WTC11 (cell line): Measurements from ENCODE around the gene SLIT3. TPM values are rescaled to one million over a fixed set of nuclear protein-coding genes. Genes with fewer than 3 reads are reported as not detected.

ENCODE experiments used
- ATAC-seq: fragments of 200-7000 bp; cut with Tn5 transposase; 2 replicates; pipeline ENCODE4 v1.10.0; 2021; ENCODE audit warnings: mild to moderate bottlenecking, moderate library complexity
- CTCF ChIA-PET: fragments of 300-600 bp; sonication (Branson Sonifier 250); formaldehyde crosslinking; loops from one replicate; lab custom pipeline; 2021; ENCODE audit warnings: antibody characterized with exemption; lab: Charles Lee
- POLR2A ChIA-PET: fragments of 350-600 bp; sonication (Branson Sonifier 250); formaldehyde crosslinking; loops from one replicate; lab custom pipeline; 2021; ENCODE audit warnings: antibody characterized with exemption; lab: Charles Lee
- DNase-seq: peaks from one replicate; pipeline ENCODE4 v3.0.0; 2021; ENCODE audit warnings: low spot score
- H3K27ac Mint-ChIP-seq: 2 replicates; pipeline ENCODE4 v1.8.0; 2021; ENCODE audit warnings: mixed read lengths
- H3K27me3 Mint-ChIP-seq: 2 replicates; pipeline ENCODE4 v1.8.0; 2021; ENCODE audit warnings: low read depth, mild to moderate bottlenecking, moderate library complexity, mixed read lengths
- H3K36me3 Mint-ChIP-seq: 2 replicates; pipeline ENCODE4 v1.8.0; 2021; ENCODE audit warnings: mixed read lengths
- H3K4me1 Mint-ChIP-seq: 2 replicates; pipeline ENCODE4 v1.8.0; 2022; ENCODE audit warnings: mixed read lengths
- H3K4me3 Mint-ChIP-seq: 2 replicates; pipeline ENCODE4 v1.8.0; 2021; ENCODE audit warnings: mild to moderate bottlenecking, moderate library complexity, mixed read lengths
- H3K9me3 Mint-ChIP-seq: 2 replicates; pipeline ENCODE4 v1.8.0; 2021; ENCODE audit warnings: mixed read lengths
- CBFB ChIP-seq: sonication (generic); formaldehyde crosslinking; IDR thresholded peaks from 2 replicates; pipeline ENCODE4 v1.8.1; 2022; ENCODE audit warnings: mild to moderate bottlenecking, low read depth, missing genetic modification reagents
- GABPB1 ChIP-seq: sonication (generic); formaldehyde crosslinking; IDR thresholded peaks from 2 replicates; pipeline ENCODE4 v1.8.1; 2023; ENCODE audit warnings: mild to moderate bottlenecking, missing genetic modification reagents
- IRF2 ChIP-seq: sonication (generic); formaldehyde crosslinking; IDR thresholded peaks from 2 replicates; pipeline ENCODE4 v1.8.0; 2022; ENCODE audit warnings: low read depth, missing genetic modification reagents, borderline replicate concordance
- KAT7 ChIP-seq: sonication (generic); formaldehyde crosslinking; IDR thresholded peaks from 2 replicates; pipeline ENCODE4 v1.8.1; 2023; ENCODE audit warnings: missing genetic modification reagents, mild to moderate bottlenecking, borderline replicate concordance
- NR1H2 ChIP-seq: sonication (generic); formaldehyde crosslinking; IDR thresholded peaks from 2 replicates; pipeline ENCODE4 v1.9.0; 2021; ENCODE audit warnings: mild to moderate bottlenecking, moderate library complexity, missing genetic modification reagents
- NR3C1 ChIP-seq: sonication (generic); formaldehyde crosslinking; conservative IDR thresholded peaks from 2 replicates; pipeline ENCODE4 v1.8.1; 2023; ENCODE audit warnings: low read depth, mild to moderate bottlenecking, missing genetic modification reagents
- RORB ChIP-seq: fragments of 250-450 bp; sonication (Bioruptor Pico); IDR thresholded peaks from 2 replicates; pipeline ENCODE4 v1.9.0; 2021; ENCODE audit warnings: mild to moderate bottlenecking
- SMAD3 ChIP-seq: sonication (generic); formaldehyde crosslinking; IDR thresholded peaks from 2 replicates; pipeline ENCODE4 v1.8.0; 2022; ENCODE audit warnings: missing genetic modification reagents, mild to moderate bottlenecking, borderline replicate concordance
- SMAD4 ChIP-seq: sonication (generic); formaldehyde crosslinking; IDR thresholded peaks from 2 replicates; pipeline ENCODE4 v1.8.0; 2022; ENCODE audit warnings: mild to moderate bottlenecking, missing genetic modification reagents
- ZBTB21 ChIP-seq: sonication (generic); formaldehyde crosslinking; IDR thresholded peaks from 2 replicates; pipeline ENCODE4 v1.8.1; 2023; ENCODE audit warnings: mild to moderate bottlenecking, missing genetic modification reagents, borderline replicate concordance
- ZNF232 ChIP-seq: sonication (generic); formaldehyde crosslinking; IDR thresholded peaks from 2 replicates; pipeline ENCODE4 v1.8.0; 2022; ENCODE audit warnings: mild to moderate bottlenecking, missing genetic modification reagents
- total RNA-seq: library from RNA; stranded (reverse); gene quantifications from 3 replicates; pipeline ENCODE4 v1.2.3, GENCODE V29; 2021
- TF ChIP-seq, protein P1 (sequence below): fragments of 250-450 bp; sonication (Bioruptor Pico); IDR thresholded peaks from 2 replicates; pipeline ENCODE4 v1.9.0; 2021; ENCODE audit warnings: mild to moderate bottlenecking, borderline replicate concordance
- TF ChIP-seq, protein P2 (sequence below): sonication (generic); formaldehyde crosslinking; IDR thresholded peaks from 2 replicates; pipeline ENCODE4 v1.8.0; 2022; ENCODE audit warnings: mild to moderate bottlenecking, missing genetic modification reagents
- TF ChIP-seq, protein P3 (sequence below): sonication (generic); formaldehyde crosslinking; IDR thresholded peaks from 2 replicates; pipeline ENCODE4 v1.8.1; 2022; ENCODE audit warnings: mild to moderate bottlenecking, moderate library complexity, missing genetic modification reagents
- TF ChIP-seq, protein P4 (sequence below): sonication (generic); formaldehyde crosslinking; IDR thresholded peaks from 2 replicates; pipeline ENCODE4 v1.8.1; 2023; ENCODE audit warnings: mild to moderate bottlenecking, missing genetic modification reagents, moderate library complexity
- TF ChIP-seq, protein P5 (sequence below): fragments of 200-600 bp; IDR thresholded peaks from 2 replicates; pipeline ENCODE4 v1.8.0; 2022; ENCODE audit warnings: antibody characterized with exemption
- TF ChIP-seq, protein P6 (sequence below): sonication (generic); formaldehyde crosslinking; IDR thresholded peaks from 2 replicates; pipeline ENCODE4 v1.8.1; 2023; ENCODE audit warnings: mild to moderate bottlenecking, missing genetic modification reagents, moderate library complexity
- TF ChIP-seq, protein P7 (sequence below): sonication (generic); formaldehyde crosslinking; IDR thresholded peaks from 2 replicates; pipeline ENCODE4 v1.8.1; 2022; ENCODE audit warnings: low read depth, mild to moderate bottlenecking, moderate library complexity, missing genetic modification reagents, borderline replicate concordance

SLIT3 gene
- total RNA-seq, 1 experiment from 2014 or later, result 1.9 TPM

DNA sequence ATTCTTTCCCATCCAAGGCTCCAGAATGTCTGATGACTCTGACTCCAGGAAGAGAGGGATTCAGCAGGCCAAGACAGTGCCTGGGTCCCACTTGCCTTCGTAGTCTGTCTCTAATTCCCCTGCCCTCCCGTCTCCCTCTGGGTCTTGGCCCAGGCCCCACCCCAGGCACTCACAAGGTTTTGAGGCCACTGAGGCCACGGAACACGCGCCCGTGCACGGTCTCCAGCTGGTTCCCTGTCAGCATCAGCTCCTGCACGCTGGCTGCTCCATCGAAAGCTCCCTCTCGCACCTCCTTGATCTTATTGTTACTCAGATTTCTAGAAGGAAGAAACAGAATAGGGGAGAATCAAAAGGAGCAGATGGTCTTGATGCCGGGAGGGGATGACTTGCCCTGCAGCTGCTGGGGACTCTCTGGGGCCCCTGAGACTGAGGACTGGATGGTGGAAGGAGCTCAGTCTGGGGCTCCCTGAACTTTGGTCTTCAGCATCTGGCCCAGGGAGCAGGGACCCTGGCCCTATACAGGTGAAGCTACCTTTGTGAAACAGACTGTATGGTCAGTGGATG is 547.2 kb downstream of the SLIT3 start:
- Mint-ChIP-seq H3K4me3 (no peak overlapping the region), H3K36me3 (no peaks in the 10 kb centered on the region), H3K9me3 (no peaks in the 10 kb centered on the region), H3K4me1 (peaks cover 28% of the 10 kb centered on the region), H3K27ac (no peak overlapping the region), H3K27me3 (no peaks in the 10 kb centered on the region; the same call in 1 of the 2 replicates)
- POLR2A ChIA-PET, result no interaction called here
- TF ChIP-seq IRF2 (CRISPR knock-in tag), result no peak
- TF ChIP-seq, protein P1, sequence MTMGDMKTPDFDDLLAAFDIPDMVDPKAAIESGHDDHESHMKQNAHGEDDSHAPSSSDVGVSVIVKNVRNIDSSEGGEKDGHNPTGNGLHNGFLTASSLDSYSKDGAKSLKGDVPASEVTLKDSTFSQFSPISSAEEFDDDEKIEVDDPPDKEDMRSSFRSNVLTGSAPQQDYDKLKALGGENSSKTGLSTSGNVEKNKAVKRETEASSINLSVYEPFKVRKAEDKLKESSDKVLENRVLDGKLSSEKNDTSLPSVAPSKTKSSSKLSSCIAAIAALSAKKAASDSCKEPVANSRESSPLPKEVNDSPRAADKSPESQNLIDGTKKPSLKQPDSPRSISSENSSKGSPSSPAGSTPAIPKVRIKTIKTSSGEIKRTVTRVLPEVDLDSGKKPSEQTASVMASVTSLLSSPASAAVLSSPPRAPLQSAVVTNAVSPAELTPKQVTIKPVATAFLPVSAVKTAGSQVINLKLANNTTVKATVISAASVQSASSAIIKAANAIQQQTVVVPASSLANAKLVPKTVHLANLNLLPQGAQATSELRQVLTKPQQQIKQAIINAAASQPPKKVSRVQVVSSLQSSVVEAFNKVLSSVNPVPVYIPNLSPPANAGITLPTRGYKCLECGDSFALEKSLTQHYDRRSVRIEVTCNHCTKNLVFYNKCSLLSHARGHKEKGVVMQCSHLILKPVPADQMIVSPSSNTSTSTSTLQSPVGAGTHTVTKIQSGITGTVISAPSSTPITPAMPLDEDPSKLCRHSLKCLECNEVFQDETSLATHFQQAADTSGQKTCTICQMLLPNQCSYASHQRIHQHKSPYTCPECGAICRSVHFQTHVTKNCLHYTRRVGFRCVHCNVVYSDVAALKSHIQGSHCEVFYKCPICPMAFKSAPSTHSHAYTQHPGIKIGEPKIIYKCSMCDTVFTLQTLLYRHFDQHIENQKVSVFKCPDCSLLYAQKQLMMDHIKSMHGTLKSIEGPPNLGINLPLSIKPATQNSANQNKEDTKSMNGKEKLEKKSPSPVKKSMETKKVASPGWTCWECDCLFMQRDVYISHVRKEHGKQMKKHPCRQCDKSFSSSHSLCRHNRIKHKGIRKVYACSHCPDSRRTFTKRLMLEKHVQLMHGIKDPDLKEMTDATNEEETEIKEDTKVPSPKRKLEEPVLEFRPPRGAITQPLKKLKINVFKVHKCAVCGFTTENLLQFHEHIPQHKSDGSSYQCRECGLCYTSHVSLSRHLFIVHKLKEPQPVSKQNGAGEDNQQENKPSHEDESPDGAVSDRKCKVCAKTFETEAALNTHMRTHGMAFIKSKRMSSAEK, result no peak
- TF ChIP-seq, protein P2, sequence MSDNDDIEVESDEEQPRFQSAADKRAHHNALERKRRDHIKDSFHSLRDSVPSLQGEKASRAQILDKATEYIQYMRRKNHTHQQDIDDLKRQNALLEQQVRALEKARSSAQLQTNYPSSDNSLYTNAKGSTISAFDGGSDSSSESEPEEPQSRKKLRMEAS, result no peak
- CTCF ChIA-PET, result no interaction called here
- DNase-seq (no peak), ATAC-seq (no peak)

DNA sequence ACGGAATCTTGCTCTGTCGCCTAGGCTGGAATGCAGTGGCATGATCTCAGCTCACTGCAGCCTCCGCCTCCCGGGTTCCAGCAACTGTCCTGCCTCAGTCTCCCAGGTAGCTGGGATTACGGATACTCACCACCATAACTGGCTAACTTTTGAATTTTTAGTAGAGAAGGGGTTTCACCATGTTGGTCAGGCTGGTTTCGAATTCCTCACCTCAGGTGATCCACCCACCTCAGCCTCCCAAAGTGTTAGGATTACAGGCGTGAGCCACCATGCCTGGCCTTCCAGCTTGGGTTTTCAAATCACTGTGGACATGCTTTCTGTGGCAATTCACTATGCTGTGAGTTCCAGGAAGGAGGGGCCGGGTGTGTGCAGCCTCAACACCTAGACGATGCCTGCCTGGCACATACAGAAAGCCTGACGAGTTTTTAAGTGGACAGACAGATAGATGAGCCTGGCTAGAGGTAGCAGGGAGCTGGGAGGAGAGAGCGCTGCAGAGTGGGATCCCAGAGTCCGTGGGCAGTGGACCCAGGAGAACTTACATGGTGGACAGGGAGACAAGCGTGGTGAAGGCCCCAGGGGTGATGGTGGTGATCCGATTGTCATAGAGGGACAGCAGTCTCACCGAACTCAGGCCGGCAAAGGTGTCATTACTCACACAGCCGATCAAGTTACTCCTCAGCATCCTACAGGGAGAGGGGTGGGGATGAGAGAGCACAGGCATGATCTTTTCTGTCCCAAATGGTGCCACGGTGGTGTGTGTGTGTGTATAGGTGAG is 548.3 kb downstream of the SLIT3 start:
- H3K36me3 Mint-ChIP-seq, result no peaks in the 10 kb centered on the region
- ATAC-seq (no peak), DNase-seq (no peak)
- H3K27me3 Mint-ChIP-seq, result no peaks in the 10 kb centered on the region; the same call in 1 of the 2 replicates
- TF ChIP-seq SMAD4 (CRISPR knock-in tag) (no peak), RORB (CRISPR knock-in tag) (no peak), ZNF232 (CRISPR knock-in tag) (no peak), ZBTB21 (no peak), SMAD3 (no peak), NR1H2 (CRISPR knock-in tag) (no peak)
- TF ChIP-seq, protein P3, sequence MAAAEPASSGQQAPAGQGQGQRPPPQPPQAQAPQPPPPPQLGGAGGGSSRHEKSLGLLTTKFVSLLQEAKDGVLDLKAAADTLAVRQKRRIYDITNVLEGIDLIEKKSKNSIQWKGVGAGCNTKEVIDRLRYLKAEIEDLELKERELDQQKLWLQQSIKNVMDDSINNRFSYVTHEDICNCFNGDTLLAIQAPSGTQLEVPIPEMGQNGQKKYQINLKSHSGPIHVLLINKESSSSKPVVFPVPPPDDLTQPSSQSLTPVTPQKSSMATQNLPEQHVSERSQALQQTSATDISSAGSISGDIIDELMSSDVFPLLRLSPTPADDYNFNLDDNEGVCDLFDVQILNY, result no peak
- no peaks in the 10 kb centered on the region for H3K9me3 Mint-ChIP-seq
- POLR2A ChIA-PET, result no interaction called here
- peaks cover 25% of the 10 kb centered on the region for H3K4me1 Mint-ChIP-seq
- CTCF ChIA-PET, result interaction anchor here (0.6 to 1.4 kb wide), 6 partner anchors 9 to 512 kb away, joined by 3 to 4 read pairs (median 4); no protein-coding TSS in a partner anchor
- H3K4me3 Mint-ChIP-seq, result no peak overlapping the region
- H3K27ac Mint-ChIP-seq, result no peak overlapping the region

DNA sequence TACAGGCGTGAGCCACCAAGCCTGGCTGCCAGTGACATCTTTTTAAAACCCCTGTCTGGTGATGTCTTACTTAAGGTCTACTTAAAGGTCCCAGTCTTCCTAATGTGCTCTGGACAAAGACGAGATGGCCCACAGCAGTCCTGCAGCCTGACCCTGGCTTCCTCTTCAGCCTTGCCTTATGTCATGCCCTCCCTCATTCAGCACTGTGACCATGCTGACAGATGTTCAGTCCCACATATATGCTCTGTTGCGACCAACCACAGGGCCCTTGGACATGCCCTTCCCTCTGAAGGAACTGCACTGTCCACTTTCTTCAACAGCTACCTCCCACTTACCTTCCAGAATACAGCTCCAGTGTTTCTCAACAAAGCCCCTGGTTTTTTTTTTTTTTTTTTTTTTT is 548.9 kb downstream of the SLIT3 start:
- Mint-ChIP-seq H3K9me3 (no peaks in the 10 kb centered on the region), H3K36me3 (no peaks in the 10 kb centered on the region), H3K4me3 (no peak overlapping the region), H3K4me1 (peaks cover 19% of the 10 kb centered on the region), H3K27me3 (no peaks in the 10 kb centered on the region; the same call in 1 of the 2 replicates), H3K27ac (no peak overlapping the region)
- no peak for DNase-seq
- no peak for ATAC-seq
- ChIA-PET CTCF (interaction anchor here (0.6 to 1.4 kb wide), 7 partner anchors 8 to 771 kb away, joined by 3 to 4 read pairs (median 4); no protein-coding TSS in a partner anchor), POLR2A (no interaction called here)
- TF ChIP-seq CBFB (CRISPR knock-in tag) (no peak), NR3C1 (CRISPR knock-in tag) (no peak), KAT7 (CRISPR knock-in tag) (no peak), GABPB1 (CRISPR knock-in tag) (no peak)
- TF ChIP-seq, protein P4, sequence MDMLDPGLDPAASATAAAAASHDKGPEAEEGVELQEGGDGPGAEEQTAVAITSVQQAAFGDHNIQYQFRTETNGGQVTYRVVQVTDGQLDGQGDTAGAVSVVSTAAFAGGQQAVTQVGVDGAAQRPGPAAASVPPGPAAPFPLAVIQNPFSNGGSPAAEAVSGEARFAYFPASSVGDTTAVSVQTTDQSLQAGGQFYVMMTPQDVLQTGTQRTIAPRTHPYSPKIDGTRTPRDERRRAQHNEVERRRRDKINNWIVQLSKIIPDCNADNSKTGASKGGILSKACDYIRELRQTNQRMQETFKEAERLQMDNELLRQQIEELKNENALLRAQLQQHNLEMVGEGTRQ, result no peak
- TF ChIP-seq, protein P5, sequence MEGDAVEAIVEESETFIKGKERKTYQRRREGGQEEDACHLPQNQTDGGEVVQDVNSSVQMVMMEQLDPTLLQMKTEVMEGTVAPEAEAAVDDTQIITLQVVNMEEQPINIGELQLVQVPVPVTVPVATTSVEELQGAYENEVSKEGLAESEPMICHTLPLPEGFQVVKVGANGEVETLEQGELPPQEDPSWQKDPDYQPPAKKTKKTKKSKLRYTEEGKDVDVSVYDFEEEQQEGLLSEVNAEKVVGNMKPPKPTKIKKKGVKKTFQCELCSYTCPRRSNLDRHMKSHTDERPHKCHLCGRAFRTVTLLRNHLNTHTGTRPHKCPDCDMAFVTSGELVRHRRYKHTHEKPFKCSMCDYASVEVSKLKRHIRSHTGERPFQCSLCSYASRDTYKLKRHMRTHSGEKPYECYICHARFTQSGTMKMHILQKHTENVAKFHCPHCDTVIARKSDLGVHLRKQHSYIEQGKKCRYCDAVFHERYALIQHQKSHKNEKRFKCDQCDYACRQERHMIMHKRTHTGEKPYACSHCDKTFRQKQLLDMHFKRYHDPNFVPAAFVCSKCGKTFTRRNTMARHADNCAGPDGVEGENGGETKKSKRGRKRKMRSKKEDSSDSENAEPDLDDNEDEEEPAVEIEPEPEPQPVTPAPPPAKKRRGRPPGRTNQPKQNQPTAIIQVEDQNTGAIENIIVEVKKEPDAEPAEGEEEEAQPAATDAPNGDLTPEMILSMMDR, result no peak
- TF ChIP-seq, protein P6, sequence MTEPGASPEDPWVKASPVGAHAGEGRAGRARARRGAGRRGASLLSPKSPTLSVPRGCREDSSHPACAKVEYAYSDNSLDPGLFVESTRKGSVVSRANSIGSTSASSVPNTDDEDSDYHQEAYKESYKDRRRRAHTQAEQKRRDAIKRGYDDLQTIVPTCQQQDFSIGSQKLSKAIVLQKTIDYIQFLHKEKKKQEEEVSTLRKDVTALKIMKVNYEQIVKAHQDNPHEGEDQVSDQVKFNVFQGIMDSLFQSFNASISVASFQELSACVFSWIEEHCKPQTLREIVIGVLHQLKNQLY, result no peak
- TF ChIP-seq, protein P7, sequence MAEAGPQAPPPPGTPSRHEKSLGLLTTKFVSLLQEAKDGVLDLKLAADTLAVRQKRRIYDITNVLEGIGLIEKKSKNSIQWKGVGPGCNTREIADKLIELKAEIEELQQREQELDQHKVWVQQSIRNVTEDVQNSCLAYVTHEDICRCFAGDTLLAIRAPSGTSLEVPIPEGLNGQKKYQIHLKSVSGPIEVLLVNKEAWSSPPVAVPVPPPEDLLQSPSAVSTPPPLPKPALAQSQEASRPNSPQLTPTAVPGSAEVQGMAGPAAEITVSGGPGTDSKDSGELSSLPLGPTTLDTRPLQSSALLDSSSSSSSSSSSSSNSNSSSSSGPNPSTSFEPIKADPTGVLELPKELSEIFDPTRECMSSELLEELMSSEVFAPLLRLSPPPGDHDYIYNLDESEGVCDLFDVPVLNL (CRISPR knock-in tag), result no peak
